HG02970 (cell line): ENCODE results near the gene LRRC8D.

ENCODE experiments used
- ATAC-seq: cut with Tn5 transposase; IDR thresholded peaks from one replicate; pipeline ENCODE4 v1.9.1; 2021; ENCODE audit warnings: mild to moderate bottlenecking, moderate library complexity, moderate number of reproducible peaks; ENCODE audit not compliant: unreplicated experiment, low FRiP score

Gene LRRC8D

GRCh38 chr1:89806616-89807015 lies 14.2 kb upstream of the LRRC8D start:
- no peak for ATAC-seq

GRCh38 chr1:89807503-89807902 lies 13.3 kb upstream of the LRRC8D start:
- no peak for ATAC-seq

GRCh38 chr1:89807983-89808382 lies 12.8 kb upstream of the LRRC8D start:
- no peak for ATAC-seq

- ATAC-seq: no peak
These were observed 12.3 kb upstream of the LRRC8D start for GRCh38 chr1:89808441-89809117.

- no peak for ATAC-seq
These were observed 11.3 kb upstream of the LRRC8D start for GRCh38 chr1:89809556-89809955.

GRCh38 chr1:89810302-89810701 lies 10.5 kb upstream of the LRRC8D start:
- no peak for ATAC-seq

GRCh38 chr1:89810880-89811279 lies 10.0 kb upstream of the LRRC8D start:
- no peak for ATAC-seq

- no peak for ATAC-seq
These were observed 7.8 kb upstream of the LRRC8D start for GRCh38 chr1:89812992-89813391.

- no peak for ATAC-seq
These were observed 5.8 kb upstream of the LRRC8D start for GRCh38 chr1:89815040-89815439.

- ATAC-seq: no peak
These were observed 5.2 kb upstream of the LRRC8D start for GRCh38 chr1:89815611-89816010.

GRCh38 chr1:89816366-89816765 lies 4.5 kb upstream of the LRRC8D start:
- ATAC-seq: no peak

- ATAC-seq: peak; percentile 44
These were observed 683 bp downstream of the LRRC8D start for GRCh38 chr1:89821322-89822108.

GRCh38 chr1:89822109-89822962 lies 1.5 kb downstream of the LRRC8D start:
- ATAC-seq: no peak

- no peak for ATAC-seq
These were observed 2.3 kb downstream of the LRRC8D start for GRCh38 chr1:89822999-89823628.

GRCh38 chr1:89823679-89824292 lies 3.0 kb downstream of the LRRC8D start:
- no peak for ATAC-seq

GRCh38 chr1:89826594-89826993 lies 5.8 kb downstream of the LRRC8D start:
- ATAC-seq: no peak

GRCh38 chr1:89827330-89827729 lies 6.5 kb downstream of the LRRC8D start:
- ATAC-seq: no peak

GRCh38 chr1:89827902-89828301 lies 7.1 kb downstream of the LRRC8D start:
- ATAC-seq: no peak

GRCh38 chr1:89829186-89829585 lies 8.4 kb downstream of the LRRC8D start:
- no peak for ATAC-seq

GRCh38 chr1:89831462-89832120 lies 10.8 kb downstream of the LRRC8D start:
- no peak for ATAC-seq
